Neuronal stem cell (in vitro differentiated cells): Measurements from ENCODE around the gene FASTK.

Experiments used
- DNase-seq: peaks from one replicate; pipeline ENCODE4 v3.0.0-alpha.2; 2013; ENCODE audit warnings: low spot score
- H2AFZ ChIP-seq: one replicate; pipeline ENCODE4 v1.6.1; 2013; ENCODE audit warnings: mild to moderate bottlenecking, low read length, inconsistent platforms
- H2AK5ac ChIP-seq: 2 replicates; pipeline ENCODE4 v1.6.1; 2013; ENCODE audit warnings: low read depth, mild to moderate bottlenecking, inconsistent platforms, low read length, moderate library complexity, mixed read lengths
- H2BK120ac ChIP-seq: 2 replicates; pipeline ENCODE4 v1.6.1; 2013; ENCODE audit warnings: low read depth, mild to moderate bottlenecking, inconsistent platforms, low read length, moderate library complexity, mixed read lengths
- H2BK12ac ChIP-seq: one replicate; pipeline ENCODE4 v1.6.1; 2013; ENCODE audit warnings: low read length, inconsistent platforms
- H2BK15ac ChIP-seq: 2 replicates; pipeline ENCODE4 v1.6.1; 2013; ENCODE audit warnings: mild to moderate bottlenecking, low read length, inconsistent platforms, mixed read lengths
- H2BK5ac ChIP-seq: one replicate; pipeline ENCODE4 v1.6.1; 2013; ENCODE audit warnings: inconsistent platforms, mild to moderate bottlenecking, low read length, moderate library complexity
- H3K14ac ChIP-seq: one replicate; pipeline ENCODE4 v1.6.1; 2013; ENCODE audit warnings: low read length, inconsistent platforms
- H3K18ac ChIP-seq: 2 replicates; pipeline ENCODE4 v1.6.1; 2013; ENCODE audit warnings: low read length, inconsistent platforms
- H3K23ac ChIP-seq: 2 replicates; pipeline ENCODE4 v1.6.1; 2013; ENCODE audit warnings: low read depth, mild to moderate bottlenecking, mixed read lengths, low read length, inconsistent platforms; ENCODE audit not compliant: poor library complexity
- H3K27ac ChIP-seq: replicated peaks from 3 replicates; pipeline ENCODE4 v1.5.1; 2013; ENCODE audit warnings: low read length, inconsistent platforms
- H3K27me3 ChIP-seq, 3 experiments: 2 replicates each; pipeline ENCODE4 v1.6.1; 2013; ENCODE audit warnings: low read length in 3 of 3, mild to moderate bottlenecking in 2 of 3, inconsistent platforms in 1 of 3, low read depth in 1 of 3, mixed read lengths in 1 of 3, moderate library complexity in 1 of 3; ENCODE audit not compliant: control insufficient read depth in 3 of 3, insufficient read depth in 3 of 3
- H3K36me3 ChIP-seq, 2 donors: replicated peaks in 1 of 2; 2 replicates each; pipeline ENCODE4 v1.6.1; 2013; ENCODE audit warnings: low read length in 2 of 2; ENCODE audit not compliant: control insufficient read depth in 2 of 2, insufficient read depth in 2 of 2
- H3K4ac ChIP-seq: 2 replicates; pipeline ENCODE4 v1.6.1; 2013; ENCODE audit warnings: inconsistent platforms, mild to moderate bottlenecking, low read length, moderate library complexity
- H3K4me1 ChIP-seq, 2 donors: 1 replicate in 1 of 2; 2 replicates in 1 of 2; pipeline ENCODE4 v1.6.1; 2013; ENCODE audit warnings: low read length in 2 of 2, low read depth in 1 of 2; ENCODE audit not compliant: control insufficient read depth in 2 of 2, insufficient read depth in 1 of 2
- H3K4me2 ChIP-seq: one replicate; pipeline ENCODE4 v1.6.1; 2013; ENCODE audit warnings: mild to moderate bottlenecking, low read length, inconsistent platforms; ENCODE audit not compliant: insufficient read depth, poor library complexity, severe bottlenecking
- H3K4me3 ChIP-seq, 2 donors: 2 replicates each; pipeline ENCODE4 v1.5.1; 2013; ENCODE audit warnings: low read length in 2 of 2, mild to moderate bottlenecking in 2 of 2, inconsistent platforms in 1 of 2, moderate library complexity in 1 of 2
- H3K79me1 ChIP-seq: one replicate; pipeline ENCODE4 v1.6.1; 2013; ENCODE audit warnings: low read depth, mild to moderate bottlenecking, inconsistent platforms, low read length, moderate library complexity
- H3K9ac ChIP-seq: one replicate; pipeline ENCODE4 v1.6.1; 2013; ENCODE audit warnings: mild to moderate bottlenecking, low read depth, low read length, inconsistent platforms; ENCODE audit not compliant: poor library complexity
- H3K9me3 ChIP-seq, 2 donors: replicated peaks in 1 of 2; 2 replicates each; pipeline versions ENCODE3 to v1.6.1; 2013; ENCODE audit warnings: low read length in 2 of 2, mild to moderate bottlenecking in 2 of 2, inconsistent platforms in 1 of 2, low read depth in 1 of 2, mixed read lengths in 1 of 2, moderate library complexity in 1 of 2; ENCODE audit not compliant: control insufficient read depth in 2 of 2, insufficient read depth in 1 of 2
- H4K8ac ChIP-seq: one replicate; pipeline ENCODE4 v1.6.1; 2013; ENCODE audit warnings: low read depth, mild to moderate bottlenecking, inconsistent platforms, low read length, moderate library complexity
- H4K91ac ChIP-seq: one replicate; pipeline ENCODE4 v1.6.1; 2013; ENCODE audit warnings: low read length, low read depth, mild to moderate bottlenecking, inconsistent platforms; ENCODE audit not compliant: poor library complexity
- WGBS, 2 donors: extraction: QIAGEN DNeasy Blood & Tissue Kit; methylation state at CpG; one replicate each; pipeline ENCODE4 v1.1.7; 2013; ENCODE audit warnings: missing lambda C conversion rate in 2 of 2, mixed read lengths in 1 of 2; ENCODE audit not compliant: insufficient read length in 2 of 2, insufficient replicate concordance in 1 of 2; ENCODE audit errors: extremely low coverage in 2 of 2; 5-methylcytosine and 5-hydroxymethylcytosine counted together

FASTK gene

GRCh38 chr7:151080067-151080521 lies 515 bp downstream of the FASTK start:
- H2BK5ac ChIP-seq, result peak overlapping the region; percentile 87
- H2BK15ac ChIP-seq, result peak overlapping the region; percentile 97
- peak overlapping the region; percentile 98 for H3K18ac ChIP-seq
- peak overlapping the region; percentile 97 for H4K91ac ChIP-seq
- peaks cover 19% of the 10 kb centered on the region for H3K79me1 ChIP-seq
- peak overlapping the region; percentile 92 for H4K8ac ChIP-seq
- no CpG with 5 or more reads among the region's 31 CpGs for WGBS, 2 donors
- peaks cover 0 to 3% of the 10 kb centered on the region in 2 donors for H3K9me3 ChIP-seq
- peak overlapping the region; percentile 100 for H3K9ac ChIP-seq
- H3K4me1 ChIP-seq, result peaks cover 28 to 32% of the 10 kb centered on the region in 2 donors
- peak overlapping the region; percentile 61 for H3K27ac ChIP-seq
- no peak for DNase-seq
- H3K23ac ChIP-seq, result peak overlapping the region; percentile 91
- H3K14ac ChIP-seq, result peak overlapping the region; percentile 89
- peak overlapping the region; percentile 76 for H2BK120ac ChIP-seq
- peak overlapping the region; percentile 54 for H2BK12ac ChIP-seq
- peak overlapping the region; percentile 95 for H2AFZ ChIP-seq
- peak overlapping the region; percentile 99 for H2AK5ac ChIP-seq
- peaks cover 0 to 2% (median 0%) of the 10 kb centered on the region in 3 experiments for H3K27me3 ChIP-seq
- peaks cover 14 to 51% of the 10 kb centered on the region in 2 donors for H3K36me3 ChIP-seq
- peak overlapping the region; percentile 96 for H3K4me2 ChIP-seq
- peak overlapping the region; percentile 76 for H3K4ac ChIP-seq
- H3K4me3 ChIP-seq, result peak overlapping the region; percentile 89 to 99

GRCh38 chr7:151079199-151079910 lies 1.3 kb downstream of the FASTK start:
- Histone ChIP-seq H3K79me1 (peaks cover 19% of the 10 kb centered on the region), H3K4ac (no peak overlapping the region), H3K23ac (peak overlapping the region; percentile 16), H2BK120ac (no peak overlapping the region), H2BK15ac (no peak overlapping the region), H3K27ac (no peak overlapping the region), H2BK12ac (no peak overlapping the region), H3K27me3 (peaks cover 0 to 2% (median 0%) of the 10 kb centered on the region in 3 experiments), H3K9me3 (peaks cover 0 to 3% of the 10 kb centered on the region in 2 donors), H3K18ac (no peak overlapping the region), H2AFZ (no peak overlapping the region), H2BK5ac (peak overlapping the region; percentile 87), H2AK5ac (peak overlapping the region; percentile 99), H3K14ac (no peak overlapping the region), H3K9ac (no peak overlapping the region), H3K4me1 (peaks cover 28 to 31% of the 10 kb centered on the region in 2 donors), H4K91ac (no peak overlapping the region), H3K4me3 (peak overlapping the region; percentile 89 to 99), H4K8ac (peak overlapping the region; percentile 89), H3K4me2 (peak overlapping the region; percentile 96), H3K36me3 (peaks cover 20 to 58% of the 10 kb centered on the region in 2 donors)
- no peak for DNase-seq
- WGBS, 2 donors, result no CpG with 5 or more reads among the region's 27 CpGs

- Histone ChIP-seq H3K9ac (no peak overlapping the region), H4K91ac (no peak overlapping the region), H3K27ac (peak overlapping the region; percentile 46), H2AK5ac (peak overlapping the region; percentile 46), H3K9me3 (peaks cover 0 to 3% of the 10 kb centered on the region in 2 donors), H3K18ac (peak overlapping the region; percentile 28), H2AFZ (no peak overlapping the region), H3K36me3 (peaks cover 26 to 67% of the 10 kb centered on the region in 2 donors), H2BK15ac (peak overlapping the region; percentile 49), H2BK12ac (no peak overlapping the region), H3K4me1 (peaks cover 25 to 31% of the 10 kb centered on the region in 2 donors), H3K4me3 (peak overlapping the region in 1 of 2 donors; percentile 99), H3K23ac (peak overlapping the region; percentile 85), H3K79me1 (peaks cover 19% of the 10 kb centered on the region), H3K14ac (no peak overlapping the region), H2BK5ac (peak overlapping the region; percentile 75), H3K27me3 (no peaks in the 10 kb centered on the region), H2BK120ac (no peak overlapping the region), H3K4me2 (peak overlapping the region; percentile 11), H3K4ac (no peak overlapping the region), H4K8ac (no peak overlapping the region)
- DNase-seq, result no peak
- no CpG with 5 or more reads among the region's 22 CpGs for WGBS, 2 donors
Observed at GRCh38 chr7:151078233-151079040, 2.2 kb downstream of the FASTK start.
